ENCODE data around the gene PRUNE1. TPM values are rescaled to one million over a fixed set of nuclear protein-coding genes. Genes with fewer than 3 reads are reported as not detected.

PRUNE1 gene
- polyA plus RNA-seq, 1 experiment: 21.7 TPM

GRCh38 chr1:151007853-151008243, 401 bp upstream of the PRUNE1 start:
- POLR2A ChIA-PET: no interaction called here
- Histone ChIP-seq H3K27me3 (ENCODE audit: control insufficient read depth, insufficient read depth, low read length) (no peaks in the 10 kb centered on the region), H3K4me3 (ENCODE audit: low read depth, low read length) (peak overlapping the region; percentile 45), H3K9me3 (ENCODE audit: control insufficient read depth, insufficient read depth, low read length) (no peaks in the 10 kb centered on the region), H3K27ac (ENCODE audit: low read depth, low read length) (peak overlapping the region; percentile 66)
- no peak for TF ChIP-seq CTCF (IDR thresholded peaks at IDR 0.05; ENCODE audit: low read depth, low read length)
- DNase-seq (ENCODE audit: low read depth, low spot score): no peak
- CTCF ChIA-PET: interaction anchor here (2.2 kb wide), 1 partner anchor 17 kb away, joined by 9 read pairs; no protein-coding TSS in a partner anchor

GRCh38 chr1:151009206-151009587, 948 bp downstream of the PRUNE1 start:
- no peak for TF ChIP-seq CTCF (IDR thresholded peaks at IDR 0.05; ENCODE audit: low read depth, low read length)
- CTCF ChIA-PET: interaction anchor here (0.6 to 0.9 kb wide), 3 partner anchors 15 to 448 kb away, joined by 3 to 5 read pairs (median 4); no protein-coding TSS in a partner anchor
- peak; percentile 37 for DNase-seq (ENCODE audit: low read depth, low spot score)
- H3K27me3 ChIP-seq (ENCODE audit: control insufficient read depth, insufficient read depth, low read length): no peaks in the 10 kb centered on the region
- H3K9me3 ChIP-seq (ENCODE audit: control insufficient read depth, insufficient read depth, low read length): no peaks in the 10 kb centered on the region
- POLR2A ChIA-PET: interaction anchor here (0.5 kb wide), 1 partner anchor 42 kb away, joined by 3 read pairs; no protein-coding TSS in a partner anchor
- H3K27ac ChIP-seq (ENCODE audit: low read depth, low read length): peak overlapping the region; percentile 82
- peak overlapping the region; percentile 96 for H3K4me3 ChIP-seq (ENCODE audit: low read depth, low read length)

- H3K9me3 ChIP-seq (ENCODE audit: control insufficient read depth, insufficient read depth, low read length): no peaks in the 10 kb centered on the region
- TF ChIP-seq CTCF (IDR thresholded peaks at IDR 0.05; ENCODE audit: low read depth, low read length): no peak
- no peaks in the 10 kb centered on the region for H3K27me3 ChIP-seq (ENCODE audit: control insufficient read depth, insufficient read depth, low read length)
- DNase-seq (ENCODE audit: low read depth, low spot score): no peak
- H3K27ac ChIP-seq (ENCODE audit: low read depth, low read length): no peak overlapping the region
- POLR2A ChIA-PET: interaction anchor here (0.5 kb wide), 1 partner anchor 41 kb away, joined by 3 read pairs; no protein-coding TSS in a partner anchor
- CTCF ChIA-PET: interaction anchor here (0.6 to 0.9 kb wide), 3 partner anchors 15 to 449 kb away, joined by 3 to 5 read pairs (median 4); no protein-coding TSS in a partner anchor
- H3K4me3 ChIP-seq (ENCODE audit: low read depth, low read length): no peak overlapping the region
Measured at GRCh38 chr1:151009674-151010345, 1.6 kb downstream of the PRUNE1 start.

GRCh38 chr1:151010346-151010726, 2.1 kb downstream of the PRUNE1 start:
- H3K27ac ChIP-seq (ENCODE audit: low read depth, low read length): no peak overlapping the region
- TF ChIP-seq CTCF (IDR thresholded peaks at IDR 0.05; ENCODE audit: low read depth, low read length): no peak
- POLR2A ChIA-PET: no interaction called here
- no peaks in the 10 kb centered on the region for H3K9me3 ChIP-seq (ENCODE audit: control insufficient read depth, insufficient read depth, low read length)
- CTCF ChIA-PET: no interaction called here
- no peak overlapping the region for H3K4me3 ChIP-seq (ENCODE audit: low read depth, low read length)
- H3K27me3 ChIP-seq (ENCODE audit: control insufficient read depth, insufficient read depth, low read length): no peaks in the 10 kb centered on the region
- no peak for DNase-seq (ENCODE audit: low read depth, low spot score)

GRCh38 chr1:151011154-151011850, 3.1 kb downstream of the PRUNE1 start:
- Histone ChIP-seq H3K27ac (ENCODE audit: low read depth, low read length) (no peak overlapping the region), H3K9me3 (ENCODE audit: control insufficient read depth, insufficient read depth, low read length) (no peaks in the 10 kb centered on the region), H3K4me3 (ENCODE audit: low read depth, low read length) (no peak overlapping the region), H3K27me3 (ENCODE audit: control insufficient read depth, insufficient read depth, low read length) (no peaks in the 10 kb centered on the region)
- POLR2A ChIA-PET: interaction anchor here (0.7 kb wide), 1 partner anchor 117 kb away, joined by 5 read pairs; no protein-coding TSS in a partner anchor
- TF ChIP-seq CTCF (IDR thresholded peaks at IDR 0.05; ENCODE audit: low read depth, low read length): no peak
- CTCF ChIA-PET: interaction anchor here (0.6 to 2.0 kb wide), 2 partner anchors 13 to 117 kb away, joined by 3 to 10 read pairs; no protein-coding TSS in a partner anchor
- DNase-seq (ENCODE audit: low read depth, low spot score): no peak

Measured in AG04450 (cell line).